Stimulated activated CD8-positive, alpha-beta memory T cell treated with anti-CD3 and anti-CD28 coated beads, Interleukin-4, amount 100 ng/mL, for 1 hour (primary cell): ENCODE data around the gene TRA2A.

Experiments used
- DNase-seq, 2 donors: peaks; one replicate each; pipeline ENCODE4 v3.0.0-alpha.2; 2020; ENCODE audit warnings: low read depth in 2 of 2, low spot score in 1 of 2

Gene TRA2A

DNA sequence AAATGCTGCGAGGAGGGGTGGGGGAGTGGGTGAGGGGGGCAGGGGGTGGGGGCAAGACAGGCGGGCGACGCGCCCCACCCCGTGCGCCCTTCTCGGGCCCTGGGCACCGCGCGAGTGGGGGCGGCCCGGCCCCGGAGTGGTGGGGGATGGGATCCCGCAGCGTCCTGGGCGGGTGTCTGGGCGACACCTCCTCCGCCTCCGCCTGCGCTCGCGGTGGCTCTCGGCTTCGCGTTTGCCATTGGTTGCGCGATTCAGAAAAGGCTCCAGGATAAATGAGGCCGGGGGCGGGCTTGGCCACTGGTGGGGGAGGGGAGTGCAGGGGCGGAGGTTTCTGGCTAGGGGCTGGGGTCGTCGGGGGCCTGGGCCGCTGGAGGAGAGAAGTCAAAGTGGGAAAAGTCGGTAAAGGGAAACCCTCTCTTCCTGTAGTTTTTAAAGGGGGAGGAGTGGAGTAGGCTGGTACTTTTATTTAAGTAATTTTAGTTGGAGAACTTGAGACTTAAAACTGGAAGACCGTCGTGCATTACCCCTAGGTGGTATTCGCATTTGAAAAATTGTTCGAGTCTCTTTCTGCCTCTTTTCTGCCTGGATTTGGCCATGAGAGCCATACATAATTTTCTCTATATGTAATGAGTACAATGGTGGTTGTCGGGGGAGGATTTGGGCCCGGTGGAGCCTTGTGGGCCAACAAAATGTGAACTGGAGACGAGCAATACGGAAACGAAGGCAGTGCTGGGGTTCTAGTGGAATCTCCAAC is 60.5 kb downstream of the TRA2A start:
- DNase-seq = no peak

DNA sequence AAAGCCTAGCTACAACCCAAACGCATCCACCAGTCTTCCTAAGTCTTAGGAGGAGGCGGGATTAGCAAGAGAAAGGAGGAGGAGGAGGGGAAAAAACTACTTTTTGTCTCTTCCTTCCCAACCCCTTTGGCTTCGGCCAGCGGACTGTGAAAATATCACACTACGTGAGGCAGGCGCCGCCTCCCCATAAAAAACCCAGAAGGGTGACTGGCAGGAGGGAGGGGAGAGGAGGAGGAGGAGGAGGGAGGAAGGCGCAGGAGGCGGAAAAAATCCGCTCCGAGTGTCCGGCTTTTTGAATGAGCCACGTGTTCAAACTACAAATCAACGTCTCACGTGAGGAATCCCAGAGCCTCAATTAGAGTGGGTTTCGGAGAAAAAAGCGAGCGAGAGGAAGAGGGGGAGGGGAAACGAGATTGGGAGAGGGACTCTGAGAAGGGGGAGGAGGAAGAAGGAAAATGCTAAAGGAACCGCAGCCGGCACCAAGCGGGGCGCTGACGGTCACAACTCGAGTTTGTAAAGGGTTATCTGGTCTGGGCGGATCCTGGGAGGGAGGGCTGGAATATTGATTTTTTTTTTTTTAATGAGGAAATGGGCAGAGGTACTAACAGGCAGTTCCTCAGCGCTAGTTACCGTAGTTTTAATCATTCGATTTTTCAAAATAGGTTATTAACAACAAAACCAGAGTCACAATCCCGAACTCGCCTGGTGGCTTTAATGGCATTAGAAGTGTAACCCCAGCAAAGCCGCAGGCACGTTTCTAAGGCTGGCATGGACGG is 61.3 kb downstream of the TRA2A start, which contains the start of gene IGF2BP3:
Gene IGF2BP3, minus strand, starts transcription at position 162 of the 776 bp plus-strand sequence. CDS start 381 bp downstream, outside the sequence.
- DNase-seq = no peak

DNA sequence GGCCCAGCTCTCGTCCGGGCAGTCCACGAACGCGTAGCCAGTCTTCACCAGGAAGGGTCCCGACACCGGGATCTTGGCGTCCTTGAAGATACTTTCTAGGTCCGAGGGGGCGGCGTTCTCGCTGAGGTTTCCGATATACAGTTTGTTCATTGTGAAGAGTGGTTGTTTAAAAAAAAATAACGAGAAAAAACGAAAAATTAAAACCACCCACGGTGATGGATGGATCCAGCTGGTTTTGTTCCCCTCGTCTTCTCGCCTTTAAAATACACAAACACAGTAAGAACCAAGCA is 61.9 kb downstream of the TRA2A start:
- no peak for DNase-seq

DNA sequence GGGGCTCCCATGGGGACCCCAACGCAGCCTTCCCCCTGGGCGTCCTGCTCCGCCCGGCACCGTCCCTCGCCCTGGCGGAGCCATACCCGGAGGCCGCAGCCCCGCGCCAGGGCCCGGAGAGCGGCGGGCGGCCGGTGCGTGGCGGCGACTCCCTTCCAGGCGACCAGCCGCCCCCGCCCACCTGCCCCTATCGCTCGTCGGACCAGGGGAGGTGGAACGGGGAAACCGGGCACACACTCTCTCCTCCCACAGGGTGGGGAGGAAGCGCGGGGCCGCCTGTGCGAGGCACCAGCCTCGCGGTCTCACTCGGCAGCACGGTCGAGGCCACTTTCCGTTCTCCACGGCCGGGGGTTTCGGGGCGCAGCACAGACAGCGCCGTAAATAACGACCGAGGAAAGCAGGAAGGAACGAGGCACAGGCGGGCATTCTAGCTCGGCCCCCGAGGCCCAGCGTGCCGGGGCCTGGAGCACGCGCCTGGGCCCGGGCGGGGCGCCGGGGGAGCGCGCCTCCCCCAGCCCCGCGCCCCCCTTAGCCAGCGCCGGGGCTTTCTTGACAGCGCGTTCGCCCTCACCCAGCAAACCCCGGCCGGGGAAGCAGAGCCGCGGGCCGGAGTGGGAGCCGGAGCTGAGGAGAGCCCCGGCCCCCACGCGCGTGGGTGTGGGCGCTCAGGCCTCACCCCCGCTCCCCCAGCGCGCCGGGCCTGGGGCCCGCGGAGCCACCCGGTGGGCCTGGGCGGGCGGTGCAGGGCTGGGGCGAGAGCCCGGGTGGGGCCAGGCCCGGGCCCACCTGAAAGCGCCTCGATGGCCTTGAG is 62.4 kb downstream of the TRA2A start:
- no peak for DNase-seq

DNA sequence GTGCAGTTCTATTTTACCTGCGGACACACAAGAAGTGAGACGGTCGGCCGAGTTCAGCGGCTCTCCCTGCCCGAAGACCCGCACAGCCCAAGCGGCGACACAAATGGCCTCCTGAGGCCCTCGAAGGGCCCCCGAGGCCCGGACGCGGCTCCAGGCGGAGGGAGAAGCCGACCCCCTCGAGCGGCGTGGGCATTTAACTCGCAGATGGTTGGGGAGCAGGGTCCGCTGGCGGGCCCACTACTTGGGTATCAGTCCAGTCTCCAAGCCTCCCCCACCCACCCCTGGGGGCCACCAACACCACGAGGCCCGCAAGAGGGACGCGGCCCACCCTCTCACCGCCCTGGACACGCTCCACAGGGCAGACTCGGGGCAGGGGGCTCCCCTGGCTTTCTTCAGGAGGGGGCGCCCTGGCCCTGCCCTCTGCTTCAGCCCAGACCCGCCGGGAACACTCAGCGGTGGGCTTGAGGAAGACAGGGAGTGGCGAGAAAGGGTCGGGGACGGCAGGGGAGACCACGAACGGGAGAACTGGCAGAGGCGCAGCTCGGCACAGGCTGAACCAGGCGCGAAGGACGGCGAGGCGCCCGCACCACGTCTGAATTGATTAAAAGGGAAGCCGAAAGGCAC is 63.1 kb downstream of the TRA2A start:
- no peak for DNase-seq

DNA sequence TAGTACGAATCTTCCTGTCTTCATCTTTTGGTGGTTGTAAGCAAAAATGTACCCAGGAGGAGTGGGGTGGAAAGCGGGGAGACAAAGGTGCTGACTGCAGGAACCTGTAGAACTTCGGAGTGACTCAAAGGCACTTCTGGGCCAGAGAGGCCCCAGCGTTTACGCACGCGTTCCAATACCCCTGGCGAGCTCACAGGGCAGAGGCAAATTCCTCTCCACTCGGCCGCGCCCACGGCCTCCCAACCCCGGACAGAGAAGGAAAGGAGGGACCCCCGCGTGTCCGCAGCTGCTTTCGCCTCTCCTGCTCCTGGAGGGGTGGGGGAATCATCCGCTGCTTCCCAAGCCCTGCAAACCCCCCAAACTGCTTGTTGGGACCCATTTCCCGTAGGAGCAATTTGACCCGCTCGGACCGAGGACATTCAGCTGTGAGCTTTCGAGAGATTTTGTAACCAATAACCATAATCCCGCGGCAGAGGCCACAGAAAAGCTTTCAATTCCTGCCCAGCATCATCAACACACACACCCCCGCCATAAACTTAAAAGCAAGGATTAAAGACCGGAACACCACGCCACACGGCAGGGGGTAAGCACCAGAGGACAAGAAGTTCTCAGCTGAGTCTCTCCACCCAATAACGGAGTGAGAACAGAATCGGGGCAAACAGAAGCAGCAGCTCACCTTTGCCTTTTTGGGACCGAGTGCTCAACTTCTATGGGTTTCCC is 63.8 kb downstream of the TRA2A start:
- DNase-seq = no peak

DNA sequence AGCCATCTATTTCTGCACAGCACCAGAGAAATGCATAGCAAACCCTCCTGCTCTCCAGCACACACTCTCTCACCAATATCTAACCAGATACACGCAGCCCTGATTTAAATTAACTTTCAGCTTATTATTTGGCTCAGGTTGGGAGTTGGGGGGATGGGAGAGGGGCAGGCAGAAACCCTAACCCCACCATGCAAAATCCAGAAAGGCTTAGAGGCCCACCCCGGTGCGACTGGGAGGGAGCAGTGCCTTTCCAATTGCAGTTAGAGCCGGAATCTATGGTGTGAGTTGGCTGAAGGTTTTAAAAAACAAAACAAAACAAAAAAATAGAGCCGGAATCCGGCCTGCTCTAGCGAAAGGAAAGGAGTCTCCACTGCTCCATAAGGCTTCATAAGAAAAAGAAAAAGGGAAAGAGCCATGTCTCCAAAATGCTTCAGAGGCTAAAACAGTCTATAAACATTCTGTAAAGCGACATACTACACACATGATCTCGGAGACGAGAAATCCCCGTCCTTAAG is 64.4 kb downstream of the TRA2A start:
- no peak for DNase-seq

DNA sequence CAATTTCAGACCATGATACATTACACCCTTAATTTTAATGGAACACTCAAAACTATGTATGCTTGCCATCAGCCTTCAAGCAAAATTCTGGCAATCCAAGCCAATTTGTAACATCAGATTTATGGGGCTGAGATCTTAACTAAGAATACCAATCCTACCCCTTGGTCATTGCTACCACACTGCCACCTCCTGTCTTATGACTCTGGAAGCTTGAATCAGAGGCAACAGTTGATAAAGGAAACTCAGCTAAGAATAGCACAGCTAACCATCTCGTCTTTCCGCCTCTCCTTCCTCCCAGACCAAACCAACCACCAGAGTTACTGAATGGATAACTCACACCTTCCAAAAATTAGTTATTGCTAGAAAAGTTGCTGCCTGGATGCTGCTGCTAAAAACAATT is 68.9 kb downstream of the TRA2A start:
- no peak for DNase-seq

DNA sequence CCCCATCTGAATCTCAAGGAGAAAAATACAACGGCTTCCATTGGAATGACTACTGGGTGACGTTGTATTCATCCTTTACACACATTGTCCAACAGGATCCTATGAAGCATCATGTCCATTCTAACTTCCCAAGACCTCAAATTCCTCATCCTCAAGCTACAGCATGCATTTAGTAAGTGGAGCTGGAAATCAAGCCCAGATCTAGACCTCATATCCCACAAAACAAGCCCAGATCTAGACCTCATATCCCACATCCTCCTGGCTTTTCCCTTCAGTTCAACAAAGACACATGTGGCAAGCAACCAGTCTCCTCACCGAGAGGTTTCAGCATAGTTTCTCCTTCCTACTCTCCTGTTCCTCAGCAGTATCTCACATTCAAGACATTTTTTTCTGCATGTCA is 73.7 kb downstream of the TRA2A start:
- no peak for DNase-seq

DNA sequence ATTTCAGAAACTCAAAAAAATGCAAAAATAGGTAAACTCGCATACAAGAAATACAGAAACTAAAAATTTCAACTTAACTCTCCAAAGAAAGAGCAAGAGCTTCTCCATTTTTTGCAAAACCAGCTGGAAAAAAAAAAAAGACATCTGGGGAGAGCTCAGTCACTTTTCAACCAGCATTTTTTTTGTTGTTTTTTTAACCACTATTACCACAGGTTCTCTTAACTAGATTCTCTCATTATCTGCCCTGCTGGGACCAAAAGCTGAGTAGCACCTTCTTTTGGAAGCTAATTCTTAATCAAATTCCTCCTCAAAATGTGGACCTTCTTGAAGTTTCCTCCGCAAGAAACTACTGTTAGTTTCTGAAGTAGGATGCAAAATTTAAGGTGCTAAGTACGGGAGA is 75.7 kb downstream of the TRA2A start:
- DNase-seq = no peak

DNA sequence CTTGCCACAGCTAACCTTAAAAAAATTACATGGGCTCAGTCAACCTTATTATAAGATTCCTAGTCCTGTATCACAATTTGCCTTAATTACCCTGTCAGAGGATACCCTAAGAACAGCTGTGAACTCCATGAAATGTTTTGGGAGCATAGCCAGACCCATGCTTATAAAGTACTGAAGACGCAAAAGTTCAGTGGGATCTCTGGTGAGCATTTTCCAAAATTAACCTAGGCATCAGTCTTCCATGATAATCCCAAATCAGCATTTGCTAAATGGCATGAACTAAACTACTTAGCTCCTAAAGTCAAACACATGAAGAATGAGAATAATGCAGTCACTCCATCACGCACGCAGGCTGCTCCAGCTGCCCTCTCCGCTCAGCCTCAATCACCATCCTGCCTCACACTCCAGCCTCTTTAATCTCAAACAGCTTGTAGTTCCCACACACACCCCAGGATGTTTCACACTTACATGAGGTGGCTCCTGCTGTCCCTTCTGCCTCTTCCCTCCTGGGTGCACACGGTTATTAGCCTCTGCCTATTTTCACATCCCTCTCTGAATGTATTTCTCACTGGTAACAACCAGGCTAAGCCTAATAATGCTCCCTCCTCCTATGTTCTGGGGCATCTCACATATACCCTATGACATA is 76.8 kb downstream of the TRA2A start:
- DNase-seq = no peak
